GM12872 (cell line): ENCODE results near the gene PLAU.

Experiments used
- CTCF ChIP-seq: IDR thresholded peaks from 3 replicates; pipeline ENCODE4 v1.5.1; 2011; ENCODE audit warnings: low read depth, mild to moderate bottlenecking, low read length, moderate library complexity; ENCODE audit not compliant: insufficient read depth

PLAU gene

GRCh38 chr10:73877533-73878160 lies 33.3 kb upstream of the PLAU start:
- TF ChIP-seq CTCF, result no peak

GRCh38 chr10:73878365-73878764 lies 32.6 kb upstream of the PLAU start:
- TF ChIP-seq CTCF, result no peak

- TF ChIP-seq CTCF, result peak; percentile 96
Measured at GRCh38 chr10:73879296-73880173, 31.4 kb upstream of the PLAU start.

- no peak for TF ChIP-seq CTCF
Measured at GRCh38 chr10:73881221-73881919, 29.6 kb upstream of the PLAU start.

- TF ChIP-seq CTCF, result no peak
Measured at GRCh38 chr10:73884017-73884416, 26.9 kb upstream of the PLAU start.

GRCh38 chr10:73886085-73886529 lies 24.8 kb upstream of the PLAU start:
- peak; percentile 88 for TF ChIP-seq CTCF

- no peak for TF ChIP-seq CTCF
Measured at GRCh38 chr10:73886661-73887293, 24.2 kb upstream of the PLAU start.
